Stimulated activated CD8-positive, alpha-beta memory T cell treated with anti-CD3 and anti-CD28 coated beads, Interleukin-12 subunit alpha, Interleukin-12 subunit beta, amount 100 ng/mL, for 24 hours (primary cell): ENCODE data around the gene CDC26.
A peak's percentile ranks its signal among the peaks of the same experiment; 100 is the strongest.
"Not testable (repeated sequence)": the region's sequence is repeated elsewhere in the genome, so short reads cannot be mapped to it uniquely, and the experiment has no call there.

Experiments used
- DNase-seq: peaks from one replicate; pipeline ENCODE4 v3.0.0-alpha.2; 2020; ENCODE audit errors: extremely low read depth

The CDC26 gene

GRCh38 chr9:113275157-113276131 is at the start of gene CDC26, which contains the start of gene PRPF4:
Gene CDC26 (minus strand): TSS chr9:113275572. CDS start chr9:113272507, 3,065 bp downstream.
Gene PRPF4 (plus strand): TSS chr9:113275658. CDS start chr9:113275744, 86 bp downstream.
- DNase-seq, result peak; percentile 89

GRCh38 chr9:113322671-113323070 is 47.3 kb upstream of the CDC26 start:
- no peak for DNase-seq

GRCh38 chr9:113320051-113320450 is 44.7 kb upstream of the CDC26 start:
- no peak for DNase-seq

DNA sequence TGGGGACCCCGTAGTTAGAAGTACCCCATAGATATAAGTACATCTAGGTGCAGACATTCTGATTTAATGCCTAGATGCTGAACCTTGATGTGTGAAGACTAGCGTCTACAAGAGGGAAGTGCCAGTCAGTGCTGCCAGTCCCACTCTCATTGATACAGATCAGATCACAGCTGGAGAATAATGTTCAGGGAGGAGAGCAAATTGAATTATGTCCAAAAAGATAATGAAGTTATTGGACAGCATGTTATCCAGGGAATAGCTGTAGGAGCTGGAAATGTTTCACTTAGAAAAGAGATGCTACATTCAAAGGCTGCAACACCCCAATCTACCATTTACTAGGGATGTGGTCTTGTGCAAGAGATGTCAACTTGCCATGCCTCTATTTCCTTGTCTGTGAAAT is 43.7 kb upstream of the CDC26 start:
- no peak for DNase-seq

- no peak for DNase-seq
These were observed 42.4 kb upstream of the CDC26 start for GRCh38 chr9:113317777-113318176.

DNA sequence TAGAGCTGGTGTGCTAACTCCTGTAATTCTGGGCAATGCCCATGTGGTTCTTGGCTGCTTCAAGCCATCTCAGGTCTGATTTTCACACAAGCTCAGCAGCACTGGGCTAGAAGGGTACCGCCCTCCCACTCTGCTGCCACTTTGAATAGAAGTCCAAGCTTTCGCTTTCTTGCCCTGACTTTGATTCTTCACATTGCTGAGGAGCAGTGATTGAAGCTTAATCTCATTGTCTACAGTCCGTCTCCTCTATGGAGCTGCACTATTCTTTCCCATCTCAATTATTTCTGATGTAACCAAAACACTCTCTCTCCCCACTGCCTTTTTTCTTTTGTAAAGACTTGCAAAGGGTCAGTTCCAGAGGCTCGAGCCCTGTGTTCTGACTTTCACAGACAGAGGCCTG is 40.7 kb upstream of the CDC26 start:
- DNase-seq, result no peak

DNA sequence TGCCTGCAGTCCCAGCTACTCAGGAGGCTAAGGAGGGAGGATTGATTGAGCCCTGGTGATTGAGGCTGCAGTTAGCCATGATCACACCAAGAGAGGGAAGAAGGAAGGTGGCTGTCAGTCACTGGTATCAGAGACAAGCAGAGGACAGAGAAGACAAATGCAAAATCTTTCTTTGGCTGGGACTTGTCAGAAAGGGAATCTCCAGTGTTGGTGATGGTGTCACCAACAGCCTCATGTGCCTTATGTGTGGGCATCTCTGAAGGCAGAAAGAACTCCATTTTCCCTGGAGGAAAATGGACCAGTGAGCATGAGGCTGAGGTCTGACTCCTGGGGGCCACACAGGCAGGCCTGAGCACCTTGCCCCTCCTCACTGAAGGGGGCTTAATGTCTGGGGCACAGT is 39.9 kb upstream of the CDC26 start:
- no peak for DNase-seq

GRCh38 chr9:113313261-113313660 is 37.9 kb upstream of the CDC26 start:
- DNase-seq, result no peak

DNA sequence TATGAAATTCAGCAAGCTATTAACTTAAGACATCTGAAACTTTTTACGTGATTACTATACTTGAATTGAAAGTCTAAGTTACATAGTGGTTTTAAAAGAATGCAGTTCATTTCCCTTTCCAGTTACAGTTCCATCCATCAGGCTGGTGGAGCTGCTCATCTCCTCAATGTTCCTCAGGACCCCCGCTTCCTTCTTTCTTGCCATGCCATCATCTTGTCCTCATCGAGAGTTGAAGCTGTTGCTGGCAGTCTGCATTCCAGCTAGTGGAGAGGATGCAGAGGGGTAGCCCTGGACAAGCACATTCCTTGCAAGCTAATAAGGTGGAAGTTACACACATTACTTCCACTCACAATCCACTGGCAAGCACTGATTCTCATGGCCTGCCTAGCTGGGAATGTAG is 36.6 kb upstream of the CDC26 start:
- DNase-seq, result no peak

DNA sequence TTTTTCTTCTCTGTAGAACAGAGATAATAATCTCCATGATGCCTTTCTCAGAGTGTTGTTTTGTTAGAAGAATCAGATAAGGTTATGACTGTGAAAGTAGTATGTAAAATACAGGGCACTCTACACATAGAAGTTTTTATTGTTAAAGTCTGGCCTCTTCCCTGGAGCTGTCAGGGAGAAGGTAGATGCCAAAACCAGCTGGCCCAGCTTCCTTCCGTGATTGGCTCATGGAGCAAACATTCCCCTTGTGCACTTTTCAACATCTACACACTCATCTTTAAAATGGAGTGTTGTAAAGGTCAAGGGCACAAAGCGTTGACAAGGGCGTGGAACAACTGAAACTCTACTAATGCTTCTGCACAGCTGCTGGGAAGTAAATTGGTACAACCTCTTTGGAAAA is 35.2 kb upstream of the CDC26 start:
- DNase-seq, result no peak

DNA sequence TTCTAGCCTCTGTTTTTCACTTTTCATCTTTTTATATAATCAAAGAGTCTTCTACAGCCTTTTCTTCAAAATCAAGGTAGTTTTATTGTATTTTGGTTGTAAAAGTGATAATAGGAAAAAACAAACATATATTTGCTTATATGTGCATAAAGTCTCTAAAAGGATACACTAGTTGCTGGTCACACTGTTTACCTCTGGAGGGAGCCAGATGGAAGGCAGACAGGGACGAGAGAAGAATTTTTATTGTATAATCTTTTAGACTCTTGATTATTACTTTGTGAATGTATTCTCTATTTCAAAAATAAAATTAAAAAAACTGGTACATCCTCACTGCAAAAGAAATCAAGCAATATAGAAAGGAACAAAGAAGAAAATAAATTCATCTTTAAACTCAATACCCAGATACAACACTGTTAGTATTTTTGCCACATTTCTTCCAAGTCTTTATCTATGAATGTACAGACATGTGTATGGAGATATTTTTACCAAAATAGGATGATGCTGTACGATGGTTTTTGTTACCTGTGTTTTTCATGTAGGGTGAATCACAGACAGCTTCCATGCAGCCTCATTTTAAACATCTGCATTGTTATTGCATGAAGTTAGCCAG is 33.9 kb upstream of the CDC26 start:
- DNase-seq, result no peak

DNA sequence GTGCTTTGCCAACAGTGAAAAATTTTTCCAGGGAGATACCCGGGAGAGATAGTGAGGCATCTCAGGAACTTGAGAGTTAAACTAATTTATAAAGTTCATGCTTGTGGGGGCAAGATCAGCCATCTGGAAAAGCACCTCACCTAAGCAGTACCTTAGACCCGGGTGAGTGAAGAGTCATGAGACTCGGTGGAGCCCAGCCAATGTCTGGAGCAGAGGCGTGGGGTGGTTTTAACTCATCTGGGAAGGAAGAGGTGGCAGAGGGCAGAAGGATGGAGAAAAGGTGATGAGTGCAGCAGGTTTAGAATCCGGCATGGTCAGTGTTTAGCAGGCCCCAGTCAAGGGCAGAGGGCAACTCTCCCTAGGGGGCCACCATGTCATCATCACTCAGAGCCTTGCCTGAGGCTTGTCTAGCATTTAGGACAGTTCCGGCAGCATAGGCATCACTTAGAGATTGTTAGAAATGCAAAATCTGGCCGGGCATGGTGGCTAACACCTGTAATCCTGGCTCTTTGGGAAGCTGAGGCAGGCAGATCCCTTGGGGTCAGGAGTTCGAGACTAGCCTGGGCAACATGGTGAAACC is 32.1 kb upstream of the CDC26 start:
- DNase-seq, result no peak

GRCh38 chr9:113306566-113306965 is 31.2 kb upstream of the CDC26 start:
- DNase-seq, result no peak

- no peak for DNase-seq
These were observed 27.5 kb upstream of the CDC26 start, which contains the start of gene RNF183 for GRCh38 chr9:113302792-113303418. Gene RNF183 (minus strand): TSS chr9:113303376. CDS start chr9:113298184, 5,192 bp downstream.

DNA sequence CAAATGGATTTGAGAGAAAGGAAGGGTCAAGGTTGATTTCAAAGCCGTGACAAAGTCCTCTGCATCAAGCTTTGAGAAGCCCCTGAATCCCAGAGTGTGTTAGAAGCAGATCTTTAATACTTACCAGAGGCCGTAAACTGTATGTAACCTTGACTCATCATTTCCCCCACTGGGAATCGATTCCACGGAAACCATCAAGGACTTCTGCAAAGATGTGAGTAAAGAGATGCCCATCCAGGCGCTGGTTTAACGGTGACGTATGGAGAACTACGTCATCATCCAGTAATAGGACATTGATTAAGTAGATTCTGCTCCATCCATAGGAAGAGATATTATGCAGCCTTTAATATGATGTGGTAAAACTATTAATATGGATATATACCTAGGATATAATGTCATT is 26.2 kb upstream of the CDC26 start:
- no peak for DNase-seq

DNA sequence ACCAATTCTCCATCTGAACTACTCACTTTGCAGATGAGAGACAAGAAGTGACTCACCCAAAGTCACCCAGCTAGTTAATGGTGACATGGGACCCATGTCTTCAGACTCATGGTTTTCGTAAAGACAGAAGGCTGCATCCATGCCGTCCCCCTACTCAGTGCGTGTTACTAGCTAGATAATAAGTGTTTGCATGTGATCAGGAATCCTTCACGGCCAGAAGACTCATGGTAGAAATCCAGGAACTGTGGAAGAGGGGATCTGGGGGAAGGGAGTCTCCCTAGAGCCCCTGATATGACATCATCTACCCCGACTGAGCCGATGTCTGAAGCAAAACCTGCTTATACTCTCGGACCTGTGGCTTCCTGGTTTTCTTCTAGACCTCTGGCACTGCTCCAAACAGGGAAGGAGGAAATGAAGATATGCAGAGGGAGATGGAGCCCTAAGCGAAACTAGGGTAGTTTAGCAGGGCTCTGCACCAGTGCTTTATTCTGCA is 24.5 kb upstream of the CDC26 start:
- no peak for DNase-seq

DNA sequence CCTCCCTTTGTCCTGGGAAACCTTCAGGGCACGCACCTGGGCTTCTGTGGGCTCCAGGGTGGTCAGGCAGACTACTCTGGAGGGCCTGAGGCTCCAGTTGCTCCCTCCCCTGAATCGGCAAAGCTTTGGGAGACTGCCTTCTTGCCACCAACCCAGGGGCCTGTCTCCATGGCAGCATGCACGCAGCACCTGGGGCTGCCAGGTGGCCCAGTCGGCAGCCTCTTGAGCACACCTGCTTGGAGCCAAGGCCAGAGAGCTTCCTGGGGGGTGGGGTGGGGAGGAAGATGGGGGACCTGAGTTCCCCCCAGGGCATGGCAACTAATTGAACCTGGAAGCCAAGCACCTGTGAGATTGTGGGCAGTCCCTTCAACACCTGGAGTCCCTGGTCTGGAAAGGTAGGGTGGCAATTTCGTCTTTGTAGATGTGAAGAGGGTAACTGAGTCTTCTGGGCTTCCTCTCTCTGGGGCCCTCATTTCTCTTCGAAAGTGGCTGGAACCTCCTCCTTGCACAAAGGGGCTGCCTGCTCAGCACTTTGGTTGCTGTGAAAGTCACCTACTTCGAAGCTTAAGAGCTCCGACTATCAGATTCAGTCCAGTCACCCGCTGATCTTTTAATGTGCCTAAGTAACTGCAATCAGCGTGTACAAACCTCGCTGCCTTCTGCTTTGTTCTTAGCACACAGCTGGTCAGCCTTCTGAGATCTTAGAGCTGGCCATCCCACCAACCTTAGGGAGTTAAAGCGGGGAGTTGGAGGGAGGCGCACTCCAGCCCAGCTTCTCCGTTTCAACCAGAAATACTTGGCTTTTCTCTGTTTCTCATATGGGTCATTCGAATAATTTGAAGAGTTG is 23.8 kb upstream of the CDC26 start:
- DNase-seq, result no peak

GRCh38 chr9:113298311-113298710 is 22.9 kb upstream of the CDC26 start:
- DNase-seq, result no peak

- no peak for DNase-seq
These were observed 21.6 kb upstream of the CDC26 start for GRCh38 chr9:113296796-113297558.

DNA sequence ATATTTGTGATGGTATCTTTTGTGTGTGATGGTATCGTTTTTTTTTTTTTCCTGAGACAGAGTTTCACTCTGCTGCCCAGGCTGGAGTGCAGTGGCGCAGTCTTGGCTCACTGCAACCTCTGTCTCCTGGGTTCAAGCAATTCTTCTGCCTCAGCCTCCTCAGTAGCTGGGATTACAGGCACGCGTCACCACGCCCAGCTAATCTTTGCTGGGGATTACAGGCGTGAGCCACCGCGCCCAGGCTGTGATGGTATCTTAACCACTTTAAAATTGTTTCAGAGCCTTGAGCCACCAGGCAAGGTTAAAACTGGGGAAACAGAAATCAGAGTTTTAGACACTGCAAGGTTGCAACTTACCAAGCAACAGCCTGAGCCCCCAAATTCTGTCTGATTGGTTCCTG is 20.9 kb upstream of the CDC26 start:
- DNase-seq, result not testable (repeated sequence)
